HEK293 (cell line): Measurements from ENCODE around the gene TIMM17B.

Experiments
- CTCF ChIA-PET: fragments of 350-600 bp; formaldehyde crosslinking; extraction: SDS; loops from one replicate; lab custom pipeline; 2021; ENCODE audit warnings: antibody characterized with exemption; lab: Yijun Ruan, JAX
- POLR2A ChIA-PET: fragments of 300-600 bp; formaldehyde crosslinking; extraction: SDS; loops from one replicate; lab custom pipeline; 2020; ENCODE audit warnings: antibody characterized with exemption, inconsistent platforms; lab: Yijun Ruan, JAX
- H3K27ac ChIP-seq: fragments of 200-500 bp; sonication (Bioruptor generic); 2 replicates; pipeline ENCODE4 v1.5.1; 2014; ENCODE audit warnings: low read depth, low read length, control low read depth, inconsistent platforms; ENCODE audit errors: extremely low read depth
- H3K36me3 ChIP-seq, 2 experiments: fragments of 200-500 bp in 1 of 2; sonication (Bioruptor generic) in 1 of 2; 1 replicate in 1 of 2; 2 replicates in 1 of 2; pipeline ENCODE4 v1.5.1; 2014 to 2017; ENCODE audit warnings: inconsistent platforms in 2 of 2, low read length in 2 of 2; ENCODE audit not compliant: control insufficient read depth in 2 of 2, insufficient read depth in 1 of 2
- H3K4me1 ChIP-seq: fragments of 200-500 bp; sonication (Bioruptor generic); 2 replicates; pipeline ENCODE4 v1.5.1; 2014; ENCODE audit warnings: mild to moderate bottlenecking, low read length, inconsistent platforms; ENCODE audit not compliant: control insufficient read depth, insufficient read depth
- H3K4me3 ChIP-seq: 2 replicates; pipeline ENCODE4 v1.5.1; 2011; ENCODE audit warnings: low read depth, mild to moderate bottlenecking, control low read depth, low read length, moderate library complexity
- H3K9me3 ChIP-seq: fragments of 200-500 bp; sonication (Bioruptor generic); 2 replicates; pipeline ENCODE4 v1.5.1; 2014; ENCODE audit warnings: low read depth, low read length, inconsistent platforms; ENCODE audit not compliant: control insufficient read depth, insufficient read depth
- KLF16 ChIP-seq: fragments of 450-650 bp; formaldehyde crosslinking; IDR thresholded peaks from 2 replicates; pipeline ENCODE4 v1.5.1; 2017; ENCODE audit warnings: missing biosample characterization, missing genetic modification characterization
- KLF7 ChIP-seq: fragments of 450-650 bp; formaldehyde crosslinking; IDR thresholded peaks from 2 replicates; pipeline ENCODE4 v1.5.1; 2016; ENCODE audit warnings: missing biosample characterization, missing genetic modification characterization, borderline replicate concordance
- OVOL3 ChIP-seq: fragments of 450-650 bp; formaldehyde crosslinking; IDR thresholded peaks from 2 replicates; pipeline ENCODE4 v1.5.1; 2016; ENCODE audit warnings: missing biosample characterization, missing genetic modification characterization
- SCRT2 ChIP-seq: fragments of 450-650 bp; formaldehyde crosslinking; IDR thresholded peaks from 2 replicates; pipeline ENCODE4 v1.5.1; 2016; ENCODE audit warnings: missing biosample characterization, missing genetic modification characterization
- ZBTB1 ChIP-seq: fragments of 450-650 bp; formaldehyde crosslinking; IDR thresholded peaks from 2 replicates; pipeline ENCODE4 v1.5.1; 2016; ENCODE audit warnings: missing biosample characterization, missing genetic modification characterization
- ZEB2 ChIP-seq: fragments of 450-650 bp; formaldehyde crosslinking; IDR thresholded peaks from 2 replicates; pipeline ENCODE4 v1.5.1; 2016; ENCODE audit warnings: missing biosample characterization, missing genetic modification characterization
- ZFHX2 ChIP-seq: fragments of 450-650 bp; formaldehyde crosslinking; conservative IDR thresholded peaks from 2 replicates; pipeline ENCODE4 v1.5.1; 2016; ENCODE audit warnings: missing biosample characterization, missing genetic modification characterization
- ZIC2 ChIP-seq: fragments of 450-650 bp; formaldehyde crosslinking; IDR thresholded peaks from 2 replicates; pipeline ENCODE4 v1.5.1; 2016; ENCODE audit warnings: missing biosample characterization, missing genetic modification characterization
- ZNF133 ChIP-seq: fragments of 450-650 bp; formaldehyde crosslinking; IDR thresholded peaks from 2 replicates; pipeline ENCODE4 v1.5.1; 2016; ENCODE audit warnings: missing biosample characterization, missing genetic modification characterization
- ZNF184 ChIP-seq: fragments of 450-650 bp; IDR thresholded peaks from 2 replicates; pipeline ENCODE4 v1.5.1; 2018; ENCODE audit warnings: missing biosample characterization, mild to moderate bottlenecking, missing genetic modification characterization
- ZNF2 ChIP-seq: fragments of 450-650 bp; formaldehyde crosslinking; IDR thresholded peaks from 2 replicates; pipeline ENCODE4 v1.5.1; 2016; ENCODE audit warnings: missing biosample characterization, missing genetic modification characterization
- ZNF248 ChIP-seq: fragments of 450-650 bp; formaldehyde crosslinking; IDR thresholded peaks from 2 replicates; pipeline ENCODE4 v1.5.1; 2017; ENCODE audit warnings: missing biosample characterization, missing genetic modification characterization
- ZNF350 ChIP-seq: fragments of 450-650 bp; formaldehyde crosslinking; IDR thresholded peaks from 2 replicates; pipeline ENCODE4 v1.5.0; 2017; ENCODE audit warnings: missing biosample characterization, mild to moderate bottlenecking, missing genetic modification characterization
- ZNF521 ChIP-seq: fragments of 450-650 bp; formaldehyde crosslinking; IDR thresholded peaks from 2 replicates; pipeline ENCODE4 v1.5.1; 2017; ENCODE audit warnings: missing biosample characterization, mild to moderate bottlenecking, missing genetic modification characterization
- ZNF548 ChIP-seq: fragments of 450-650 bp; formaldehyde crosslinking; IDR thresholded peaks from 2 replicates; pipeline ENCODE4 v1.5.1; 2016; ENCODE audit warnings: missing biosample characterization, missing genetic modification characterization
- ZNF560 ChIP-seq: fragments of 450-650 bp; formaldehyde crosslinking; IDR thresholded peaks from 2 replicates; pipeline ENCODE4 v1.5.1; 2017; ENCODE audit warnings: missing biosample characterization, missing genetic modification characterization, borderline replicate concordance
- ZNF624 ChIP-seq: fragments of 450-650 bp; formaldehyde crosslinking; IDR thresholded peaks from 2 replicates; pipeline ENCODE4 v1.5.1; 2017; ENCODE audit warnings: missing biosample characterization, missing genetic modification characterization
- ZNF626 ChIP-seq: fragments of 450-650 bp; sonication (Bioruptor Pico); formaldehyde crosslinking; IDR thresholded peaks from 2 replicates; pipeline ENCODE4 v1.5.1; 2018; ENCODE audit warnings: missing biosample characterization, missing genetic modification characterization, inconsistent platforms
- ZNF629 ChIP-seq: fragments of 450-650 bp; formaldehyde crosslinking; IDR thresholded peaks from 2 replicates; pipeline ENCODE4 v1.5.1; 2017; ENCODE audit warnings: missing biosample characterization, missing genetic modification characterization
- ZNF658 ChIP-seq: fragments of 450-650 bp; formaldehyde crosslinking; IDR thresholded peaks from 2 replicates; pipeline ENCODE4; 2016; ENCODE audit warnings: missing biosample characterization, missing genetic modification characterization
- ZNF76 ChIP-seq: fragments of 450-650 bp; formaldehyde crosslinking; IDR thresholded peaks from 2 replicates; pipeline ENCODE4; 2016; ENCODE audit warnings: low read depth, missing biosample characterization, missing genetic modification characterization, borderline replicate concordance
- ZNF792 ChIP-seq: fragments of 450-650 bp; formaldehyde crosslinking; IDR thresholded peaks from 2 replicates; pipeline ENCODE4 v1.5.1; 2016; ENCODE audit warnings: missing biosample characterization, missing genetic modification characterization
- ZXDB ChIP-seq: fragments of 450-650 bp; formaldehyde crosslinking; IDR thresholded peaks from 2 replicates; pipeline ENCODE4 v1.5.1; 2016; ENCODE audit warnings: missing biosample characterization, missing genetic modification characterization
- TF ChIP-seq, protein P1 (sequence below): fragments of 450-650 bp; formaldehyde crosslinking; conservative IDR thresholded peaks from 2 replicates; pipeline ENCODE4 v1.5.1; 2016; ENCODE audit warnings: low read depth, missing biosample characterization, missing genetic modification characterization
- TF ChIP-seq, protein P2 (sequence below): fragments of 450-650 bp; formaldehyde crosslinking; IDR thresholded peaks from 2 replicates; pipeline ENCODE4 v1.5.1; 2016; ENCODE audit warnings: missing biosample characterization, missing genetic modification characterization

Gene TIMM17B

DNA sequence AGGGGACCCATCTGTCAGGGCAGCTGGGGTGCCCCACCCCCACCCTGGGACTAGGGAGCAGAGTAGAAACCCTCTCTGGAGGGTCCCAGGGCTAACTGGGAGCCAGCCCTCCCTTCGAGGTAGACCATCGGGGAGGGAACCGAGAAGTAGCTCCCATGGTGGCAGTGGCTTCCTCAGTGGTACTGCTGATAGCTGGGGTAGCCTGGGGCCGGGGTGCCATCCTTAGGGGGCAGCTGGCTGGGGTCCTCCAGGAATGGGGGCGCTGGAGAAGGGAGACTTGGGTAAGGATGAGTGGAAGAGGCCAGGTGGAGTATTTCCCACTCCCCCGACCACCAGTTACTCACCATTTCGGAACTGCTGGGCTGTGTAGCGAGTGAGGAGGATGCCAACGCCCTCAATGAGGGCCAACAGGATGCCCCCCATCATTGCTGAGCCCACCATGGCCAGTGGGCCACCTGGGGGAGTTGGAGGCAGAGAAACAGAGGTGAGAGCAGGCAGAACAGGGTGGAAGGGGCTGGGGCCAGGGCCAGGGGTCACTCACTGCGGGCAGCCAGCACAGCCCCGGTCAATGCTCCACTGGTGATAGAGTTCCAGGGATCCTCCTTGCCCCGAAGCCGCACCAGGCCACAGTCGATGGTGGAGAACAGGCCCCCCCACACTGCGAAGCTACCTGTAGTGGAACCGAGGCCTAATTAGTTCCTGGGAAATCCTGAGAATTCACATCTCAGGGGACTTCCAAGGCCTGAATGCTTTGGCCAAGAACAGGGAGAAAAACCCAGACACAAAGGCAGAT, 3.8 kb downstream of the TIMM17B start:
- Histone ChIP-seq H3K27ac (no peak overlapping the region), H3K4me1 (no peaks in the 10 kb centered on the region), H3K9me3 (no peaks in the 10 kb centered on the region), H3K36me3 (peaks cover 6 to 29% of the 10 kb centered on the region in 2 experiments), H3K4me3 (no peak overlapping the region)
- TF ChIP-seq ZFHX2 (no peak), ZIC2 (tag by site-specific recombination) (no peak), ZNF76 (tag by site-specific recombination) (no peak), ZNF548 (no peak), ZNF521 (tag by site-specific recombination) (no peak), ZNF248 (tag by site-specific recombination) (no peak), ZNF792 (tag by site-specific recombination) (no peak), OVOL3 (tag by site-specific recombination) (no peak)
- CTCF ChIA-PET: interaction anchor here (0.5 to 0.6 kb wide), 3 partner anchors 92 to 1448 kb away, joined by 3 to 6 read pairs (median 6); partner anchors contain the start of gene HDAC6
- POLR2A ChIA-PET: no interaction called here

DNA sequence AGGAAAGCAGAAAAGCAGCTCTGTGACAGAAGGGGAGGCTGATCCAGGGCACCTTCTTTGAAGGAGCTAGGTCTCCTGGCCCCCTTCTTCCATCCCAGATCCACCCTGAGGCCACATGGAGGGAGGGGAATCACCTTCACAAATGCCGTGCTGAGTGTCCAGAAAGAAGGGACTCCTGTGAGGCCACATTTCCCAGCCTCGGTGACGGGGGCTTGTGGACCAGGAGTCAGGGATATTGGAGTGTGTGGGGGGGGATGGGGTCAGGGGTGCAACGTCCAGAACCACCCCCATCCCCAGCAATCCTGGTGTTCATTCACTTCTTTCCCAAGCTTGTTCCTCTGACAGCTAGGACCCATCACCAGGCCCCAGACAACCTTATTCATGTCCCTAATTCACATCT, 4.7 kb downstream of the TIMM17B start:
- no peaks in the 10 kb centered on the region for H3K9me3 ChIP-seq
- H3K4me1 ChIP-seq: no peaks in the 10 kb centered on the region
- H3K27ac ChIP-seq: no peak overlapping the region
- H3K36me3 ChIP-seq: peaks cover 6 to 29% of the 10 kb centered on the region in 2 experiments
- TF ChIP-seq ZEB2 (tag by site-specific recombination): no peak
- no peak for TF ChIP-seq ZNF184
- no peak for TF ChIP-seq ZNF560 (tag by site-specific recombination)
- TF ChIP-seq ZNF133: no peak
- no peak for TF ChIP-seq ZBTB1 (tag by site-specific recombination)
- no peak overlapping the region for H3K4me3 ChIP-seq
- ChIA-PET POLR2A (interaction anchor here (1.9 kb wide), 2 partner anchors 91 to 217 kb away, joined by 4 to 8 read pairs; partner anchors contain the start of gene HDAC6), CTCF (interaction anchor here (0.6 to 1.5 kb wide), 2 partner anchors 54 to 121 kb away, joined by 3 to 9 read pairs; no protein-coding TSS in a partner anchor)

DNA sequence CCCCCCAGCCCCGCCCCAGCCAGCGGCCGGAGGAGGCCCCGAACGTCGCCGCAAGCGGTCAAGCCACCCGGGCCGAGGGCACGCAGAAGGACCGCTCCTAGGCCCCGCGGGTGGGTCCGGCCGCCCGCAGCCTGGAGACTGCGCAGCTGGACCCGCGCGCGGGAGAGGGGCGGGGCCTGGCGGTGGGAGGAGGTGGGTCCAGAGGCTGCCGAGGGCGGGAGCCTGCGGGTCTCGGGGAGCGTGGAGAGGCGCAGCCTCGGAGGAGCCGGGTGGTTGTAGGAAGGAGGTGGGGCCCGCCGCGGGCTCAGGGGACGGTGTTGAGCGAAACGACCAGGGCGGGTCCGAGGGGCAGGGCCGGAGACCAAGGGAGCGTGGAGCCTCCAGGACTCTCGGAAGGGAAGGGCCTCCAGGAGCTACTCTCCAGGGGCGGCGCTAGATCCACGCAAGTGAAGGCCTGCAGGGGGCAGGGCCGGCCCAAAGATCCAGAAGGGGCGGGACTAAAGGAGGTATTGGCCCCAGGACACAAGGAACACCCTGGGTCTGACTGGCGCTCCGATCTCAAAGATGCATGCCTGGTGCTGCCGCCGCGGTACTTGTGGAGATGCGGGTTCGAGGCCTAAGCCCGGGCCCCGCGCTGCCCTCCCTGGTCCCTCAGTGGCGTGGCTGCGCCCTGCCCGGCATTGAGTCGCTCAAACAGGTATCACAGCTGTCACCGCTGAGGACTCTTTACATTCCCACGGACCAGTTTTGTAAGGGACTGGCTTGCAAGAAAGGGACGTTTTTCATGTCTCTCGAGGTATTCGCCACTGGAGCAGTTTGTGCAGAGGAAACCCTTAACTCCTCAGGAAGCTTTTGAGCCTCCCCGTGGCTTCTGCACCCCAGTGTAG, 5.9 kb downstream of the TIMM17B start:
- H3K27ac ChIP-seq: peak overlapping the region; percentile 46; the same call in 1 of the 2 replicates
- TF ChIP-seq KLF7 (no peak), SCRT2 (peak; percentile 79), ZNF629 (peak; percentile 40; the same call in 1 of the 2 replicates), ZNF658 (tag by site-specific recombination) (no peak), ZNF521 (tag by site-specific recombination) (no peak), ZNF2 (tag by site-specific recombination) (no peak), ZNF624 (tag by site-specific recombination) (no peak), ZNF76 (tag by site-specific recombination) (no peak), KLF16 (tag by site-specific recombination) (peak; percentile 80), ZNF350 (tag by site-specific recombination) (no peak), ZNF626 (tag by site-specific recombination) (no peak), ZXDB (tag by site-specific recombination) (peak; percentile 86)
- TF ChIP-seq, protein P1, sequence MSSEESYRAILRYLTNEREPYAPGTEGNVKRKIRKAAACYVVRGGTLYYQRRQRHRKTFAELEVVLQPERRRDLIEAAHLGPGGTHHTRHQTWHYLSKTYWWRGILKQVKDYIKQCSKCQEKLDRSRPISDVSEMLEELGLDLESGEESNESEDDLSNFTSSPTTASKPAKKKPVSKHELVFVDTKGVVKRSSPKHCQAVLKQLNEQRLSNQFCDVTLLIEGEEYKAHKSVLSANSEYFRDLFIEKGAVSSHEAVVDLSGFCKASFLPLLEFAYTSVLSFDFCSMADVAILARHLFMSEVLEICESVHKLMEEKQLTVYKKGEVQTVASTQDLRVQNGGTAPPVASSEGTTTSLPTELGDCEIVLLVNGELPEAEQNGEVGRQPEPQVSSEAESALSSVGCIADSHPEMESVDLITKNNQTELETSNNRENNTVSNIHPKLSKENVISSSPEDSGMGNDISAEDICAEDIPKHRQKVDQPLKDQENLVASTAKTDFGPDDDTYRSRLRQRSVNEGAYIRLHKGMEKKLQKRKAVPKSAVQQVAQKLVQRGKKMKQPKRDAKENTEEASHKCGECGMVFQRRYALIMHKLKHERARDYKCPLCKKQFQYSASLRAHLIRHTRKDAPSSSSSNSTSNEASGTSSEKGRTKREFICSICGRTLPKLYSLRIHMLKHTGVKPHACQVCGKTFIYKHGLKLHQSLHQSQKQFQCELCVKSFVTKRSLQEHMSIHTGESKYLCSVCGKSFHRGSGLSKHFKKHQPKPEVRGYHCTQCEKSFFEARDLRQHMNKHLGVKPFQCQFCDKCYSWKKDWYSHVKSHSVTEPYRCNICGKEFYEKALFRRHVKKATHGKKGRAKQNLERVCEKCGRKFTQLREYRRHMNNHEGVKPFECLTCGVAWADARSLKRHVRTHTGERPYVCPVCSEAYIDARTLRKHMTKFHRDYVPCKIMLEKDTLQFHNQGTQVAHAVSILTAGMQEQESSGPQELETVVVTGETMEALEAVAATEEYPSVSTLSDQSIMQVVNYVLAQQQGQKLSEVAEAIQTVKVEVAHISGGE (tag by site-specific recombination): 0 out of 2 replicates have a peak, but pooled peaks have one; percentile 24
- TF ChIP-seq, protein P2, sequence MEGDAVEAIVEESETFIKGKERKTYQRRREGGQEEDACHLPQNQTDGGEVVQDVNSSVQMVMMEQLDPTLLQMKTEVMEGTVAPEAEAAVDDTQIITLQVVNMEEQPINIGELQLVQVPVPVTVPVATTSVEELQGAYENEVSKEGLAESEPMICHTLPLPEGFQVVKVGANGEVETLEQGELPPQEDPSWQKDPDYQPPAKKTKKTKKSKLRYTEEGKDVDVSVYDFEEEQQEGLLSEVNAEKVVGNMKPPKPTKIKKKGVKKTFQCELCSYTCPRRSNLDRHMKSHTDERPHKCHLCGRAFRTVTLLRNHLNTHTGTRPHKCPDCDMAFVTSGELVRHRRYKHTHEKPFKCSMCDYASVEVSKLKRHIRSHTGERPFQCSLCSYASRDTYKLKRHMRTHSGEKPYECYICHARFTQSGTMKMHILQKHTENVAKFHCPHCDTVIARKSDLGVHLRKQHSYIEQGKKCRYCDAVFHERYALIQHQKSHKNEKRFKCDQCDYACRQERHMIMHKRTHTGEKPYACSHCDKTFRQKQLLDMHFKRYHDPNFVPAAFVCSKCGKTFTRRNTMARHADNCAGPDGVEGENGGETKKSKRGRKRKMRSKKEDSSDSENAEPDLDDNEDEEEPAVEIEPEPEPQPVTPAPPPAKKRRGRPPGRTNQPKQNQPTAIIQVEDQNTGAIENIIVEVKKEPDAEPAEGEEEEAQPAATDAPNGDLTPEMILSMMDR (tag by site-specific recombination): peak; percentile 89

More for the DNA sequence above, 5.9 kb downstream of the TIMM17B start:
- Histone ChIP-seq H3K4me1 (no peaks in the 10 kb centered on the region), H3K36me3 (peaks cover 6 to 29% of the 10 kb centered on the region in 2 experiments), H3K4me3 (peak overlapping the region; percentile 40), H3K9me3 (no peaks in the 10 kb centered on the region)
- CTCF ChIA-PET: interaction anchor here (0.5 to 1.6 kb wide), 12 partner anchors 9 to 293 kb away, joined by 3 to 9 read pairs (median 3); partner anchors contain the start of gene PCSK1N
- POLR2A ChIA-PET: interaction anchor here (1.0 to 1.9 kb wide), 6 partner anchors 12 to 215 kb away, joined by 4 to 10 read pairs (median 8); partner anchors contain the start of genes HDAC6 and SLC35A2
